GM12874 (cell line): ENCODE results near the gene CARS2.

Experiments used
- TF ChIP-seq, protein P1 (sequence below): IDR thresholded peaks from 2 replicates; pipeline ENCODE4 v1.5.1; 2011; ENCODE audit warnings: low read depth, mild to moderate bottlenecking, control low read depth, low read length, moderate library complexity; ENCODE audit not compliant: insufficient read depth

CARS2 gene

DNA sequence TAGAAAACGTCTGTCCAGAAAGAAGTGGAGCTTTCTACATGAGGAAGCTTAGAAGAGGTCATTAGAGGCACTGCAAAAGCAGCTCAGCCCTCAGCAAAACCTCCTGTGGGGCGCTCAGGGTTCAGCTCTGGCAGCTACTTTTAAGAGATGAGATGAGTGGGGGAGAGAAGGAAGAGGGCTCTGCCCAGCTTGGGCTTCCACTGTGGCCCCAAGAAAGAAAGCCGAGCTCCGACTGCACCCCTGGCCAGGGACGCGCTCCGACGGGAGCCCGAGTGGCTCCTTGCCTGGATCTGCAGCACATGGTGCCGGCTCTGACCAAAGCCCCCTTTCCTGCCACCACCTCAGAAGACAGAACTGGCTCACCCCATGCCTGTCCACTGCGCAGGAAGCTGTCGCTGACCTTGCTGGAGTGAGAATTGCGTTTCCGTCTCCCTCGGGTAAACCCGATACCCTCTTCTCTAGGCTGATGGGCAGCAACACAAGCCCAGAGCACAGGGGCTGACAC, 54.1 kb downstream of the CARS2 start:
- TF ChIP-seq, protein P1, sequence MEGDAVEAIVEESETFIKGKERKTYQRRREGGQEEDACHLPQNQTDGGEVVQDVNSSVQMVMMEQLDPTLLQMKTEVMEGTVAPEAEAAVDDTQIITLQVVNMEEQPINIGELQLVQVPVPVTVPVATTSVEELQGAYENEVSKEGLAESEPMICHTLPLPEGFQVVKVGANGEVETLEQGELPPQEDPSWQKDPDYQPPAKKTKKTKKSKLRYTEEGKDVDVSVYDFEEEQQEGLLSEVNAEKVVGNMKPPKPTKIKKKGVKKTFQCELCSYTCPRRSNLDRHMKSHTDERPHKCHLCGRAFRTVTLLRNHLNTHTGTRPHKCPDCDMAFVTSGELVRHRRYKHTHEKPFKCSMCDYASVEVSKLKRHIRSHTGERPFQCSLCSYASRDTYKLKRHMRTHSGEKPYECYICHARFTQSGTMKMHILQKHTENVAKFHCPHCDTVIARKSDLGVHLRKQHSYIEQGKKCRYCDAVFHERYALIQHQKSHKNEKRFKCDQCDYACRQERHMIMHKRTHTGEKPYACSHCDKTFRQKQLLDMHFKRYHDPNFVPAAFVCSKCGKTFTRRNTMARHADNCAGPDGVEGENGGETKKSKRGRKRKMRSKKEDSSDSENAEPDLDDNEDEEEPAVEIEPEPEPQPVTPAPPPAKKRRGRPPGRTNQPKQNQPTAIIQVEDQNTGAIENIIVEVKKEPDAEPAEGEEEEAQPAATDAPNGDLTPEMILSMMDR: no peak

DNA sequence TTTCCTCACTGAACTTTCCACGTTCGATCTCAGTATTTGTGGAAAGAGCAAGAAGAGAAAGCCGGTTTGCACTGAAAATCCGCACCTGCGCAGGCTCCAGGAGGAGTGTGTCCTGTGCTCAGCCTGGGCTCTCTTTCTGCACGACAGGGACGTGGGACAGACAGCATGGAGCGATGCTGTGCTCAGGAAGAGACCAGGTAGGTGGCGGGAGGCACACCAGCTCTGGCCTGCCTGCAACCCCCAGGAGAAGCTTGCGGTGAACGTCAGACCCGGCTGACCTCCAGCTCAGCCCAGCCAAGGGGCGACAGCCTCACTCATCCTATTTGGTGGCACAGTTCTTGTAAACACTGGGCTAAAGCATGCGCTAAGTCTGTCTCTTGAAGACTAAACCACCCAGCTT, 54.6 kb downstream of the CARS2 start:
- TF ChIP-seq, protein P1: no peak

DNA sequence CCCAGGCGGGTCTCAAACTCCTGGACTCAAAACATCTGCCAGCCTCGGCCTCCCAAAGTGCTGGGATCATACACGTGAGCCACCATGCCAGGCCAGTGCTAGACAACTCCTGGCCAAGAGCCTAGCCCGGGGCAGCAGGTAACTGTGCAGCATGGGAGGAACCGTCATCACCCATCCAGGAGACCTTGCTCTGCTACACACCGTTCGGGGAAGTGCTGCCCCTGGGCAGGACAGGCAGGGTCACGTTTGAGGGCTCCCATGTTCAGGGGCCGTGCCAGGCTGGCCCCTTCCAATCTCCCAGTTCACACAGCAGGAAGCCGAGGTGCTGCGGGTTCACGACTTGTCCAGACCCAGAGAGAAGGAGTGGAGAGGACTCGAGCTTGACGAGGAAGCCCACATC, 55.5 kb downstream of the CARS2 start:
- TF ChIP-seq, protein P1: no peak

DNA sequence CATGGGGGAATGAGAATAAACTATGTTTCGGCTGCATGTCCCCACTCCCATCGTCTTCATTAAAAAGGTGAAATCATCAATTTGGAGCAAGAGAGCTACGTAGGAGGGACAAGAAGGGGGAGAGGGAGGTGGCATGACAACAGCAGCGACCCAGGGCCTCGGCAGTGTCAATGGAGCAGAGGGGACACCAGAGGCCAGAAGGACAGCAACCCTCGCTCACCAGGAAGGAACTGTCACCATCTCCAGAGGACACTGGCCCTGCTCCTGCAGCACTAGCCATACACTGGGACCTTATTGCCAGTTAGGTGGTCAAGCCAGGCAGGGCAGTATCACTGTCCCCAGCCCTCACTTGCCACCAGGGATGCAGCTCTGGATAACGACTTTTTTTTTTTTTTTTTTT, 56.4 kb downstream of the CARS2 start:
- TF ChIP-seq, protein P1: no peak

DNA sequence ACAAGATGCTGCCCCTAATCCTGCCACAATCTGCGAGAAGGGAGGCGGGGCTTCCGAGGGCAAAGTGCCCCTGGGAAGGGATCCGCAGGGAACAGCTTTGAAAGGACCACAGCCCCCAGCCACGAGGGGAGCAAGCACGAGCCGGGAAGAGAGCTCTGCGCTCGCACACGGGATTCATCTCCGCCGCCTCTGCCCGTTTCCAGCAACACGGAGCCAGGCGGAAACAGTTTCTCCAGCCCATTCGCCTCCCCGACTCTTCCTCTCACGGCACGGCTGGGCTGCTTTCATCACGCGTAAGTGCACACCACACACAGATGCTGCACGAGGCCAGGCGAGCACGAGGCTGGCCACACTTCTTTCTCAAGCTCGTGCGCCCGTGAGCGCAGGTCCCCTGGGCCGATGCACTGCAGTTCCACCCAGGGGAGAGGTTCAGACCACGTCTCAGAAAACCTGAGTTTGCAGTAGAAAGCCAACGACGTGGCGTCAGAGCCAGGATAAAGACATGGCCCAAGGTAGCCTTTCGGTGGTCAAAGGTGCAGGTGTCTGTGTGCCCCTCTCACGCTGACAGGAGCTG, 57.0 kb downstream of the CARS2 start:
- TF ChIP-seq, protein P1: no peak

DNA sequence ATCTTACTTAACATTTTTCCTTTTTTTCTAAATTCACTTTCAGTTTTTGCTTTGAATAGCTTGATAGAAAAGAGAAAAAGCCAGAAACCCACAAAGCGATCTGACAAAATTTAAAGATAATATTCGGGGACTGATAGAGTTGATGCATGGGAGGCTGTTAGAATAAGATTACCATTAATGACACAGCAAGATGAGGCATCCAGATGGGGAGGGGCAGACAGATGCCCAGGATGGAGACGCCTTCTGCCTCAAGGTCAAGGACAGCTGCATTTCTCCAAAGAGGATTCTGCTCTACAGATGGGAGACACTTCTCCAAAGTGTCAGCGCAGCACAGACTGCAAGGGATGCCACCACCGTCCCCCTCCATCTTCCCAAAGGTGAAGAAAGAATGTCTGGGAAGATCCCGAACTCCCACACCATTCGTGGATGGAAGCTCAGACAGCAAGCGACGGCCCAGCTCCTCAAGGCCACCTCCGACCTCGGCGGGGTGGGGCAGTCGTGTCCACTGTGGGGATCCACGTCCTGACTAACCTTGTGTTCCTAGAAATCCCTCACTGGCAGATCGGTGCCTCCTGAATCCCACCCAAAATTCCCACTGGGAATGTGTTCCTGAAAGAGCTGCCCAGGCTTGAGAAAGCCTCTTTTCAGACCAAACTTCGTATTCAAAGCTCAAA, 57.6 kb downstream of the CARS2 start:
- TF ChIP-seq, protein P1: no peak

DNA sequence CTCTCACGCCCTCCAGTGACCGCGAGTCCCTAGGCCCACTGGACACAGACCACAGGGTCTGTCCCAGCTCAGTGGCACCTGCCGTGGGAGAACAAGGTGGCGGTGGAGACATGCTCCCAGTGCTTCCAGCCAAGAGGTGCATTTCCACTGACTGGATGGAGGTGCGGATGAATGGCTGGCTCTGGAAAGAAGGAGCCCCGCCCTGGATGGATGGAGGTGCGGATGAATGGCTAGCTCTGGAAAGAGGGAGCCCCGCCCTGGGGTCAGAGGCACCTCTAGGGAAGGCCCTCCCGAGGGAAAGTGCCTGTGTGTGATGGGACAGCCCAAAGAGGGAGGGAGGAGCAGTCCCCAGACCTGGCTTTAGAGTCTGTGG, 58.6 kb downstream of the CARS2 start:
- TF ChIP-seq, protein P1: no peak
